ENCODE data around the gene CD81. TPM values are rescaled to one million over a fixed set of nuclear protein-coding genes. Genes with fewer than 3 reads are reported as not detected.
A peak's percentile ranks its signal among the peaks of the same experiment; 100 is the strongest.

Gene CD81
- total RNA-seq, 1 experiment from 2014 or later = 183 TPM

DNA sequence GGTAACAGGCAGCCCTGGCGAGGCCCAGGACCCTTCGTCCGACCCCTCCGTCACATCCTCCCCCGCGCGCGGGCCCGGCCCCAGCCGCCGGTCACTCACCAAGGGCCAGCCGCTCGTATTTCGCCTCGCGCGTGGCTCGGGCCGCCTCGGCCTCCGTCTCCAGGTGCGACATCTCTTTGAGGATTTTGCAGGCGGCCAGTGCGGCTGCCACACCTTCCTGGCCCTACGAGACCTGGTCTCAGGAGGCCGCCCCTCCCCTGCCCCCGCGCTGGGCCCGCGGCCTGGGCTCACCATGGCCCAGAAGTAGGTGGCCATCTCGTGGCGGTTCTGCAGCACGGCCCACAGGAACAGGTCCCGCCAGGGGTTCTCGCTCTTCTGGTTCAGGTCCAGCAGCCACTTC lies 37.5 kb downstream of the CD81 start:
- CTCF ChIA-PET = no interaction called here
- TF ChIP-seq, protein P1, sequence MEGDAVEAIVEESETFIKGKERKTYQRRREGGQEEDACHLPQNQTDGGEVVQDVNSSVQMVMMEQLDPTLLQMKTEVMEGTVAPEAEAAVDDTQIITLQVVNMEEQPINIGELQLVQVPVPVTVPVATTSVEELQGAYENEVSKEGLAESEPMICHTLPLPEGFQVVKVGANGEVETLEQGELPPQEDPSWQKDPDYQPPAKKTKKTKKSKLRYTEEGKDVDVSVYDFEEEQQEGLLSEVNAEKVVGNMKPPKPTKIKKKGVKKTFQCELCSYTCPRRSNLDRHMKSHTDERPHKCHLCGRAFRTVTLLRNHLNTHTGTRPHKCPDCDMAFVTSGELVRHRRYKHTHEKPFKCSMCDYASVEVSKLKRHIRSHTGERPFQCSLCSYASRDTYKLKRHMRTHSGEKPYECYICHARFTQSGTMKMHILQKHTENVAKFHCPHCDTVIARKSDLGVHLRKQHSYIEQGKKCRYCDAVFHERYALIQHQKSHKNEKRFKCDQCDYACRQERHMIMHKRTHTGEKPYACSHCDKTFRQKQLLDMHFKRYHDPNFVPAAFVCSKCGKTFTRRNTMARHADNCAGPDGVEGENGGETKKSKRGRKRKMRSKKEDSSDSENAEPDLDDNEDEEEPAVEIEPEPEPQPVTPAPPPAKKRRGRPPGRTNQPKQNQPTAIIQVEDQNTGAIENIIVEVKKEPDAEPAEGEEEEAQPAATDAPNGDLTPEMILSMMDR (IDR thresholded peaks at IDR 0.05; ENCODE audit: unreplicated experiment) = no peak
- no peak for DNase-seq (ENCODE audit: unreplicated experiment)
- no peaks in the 10 kb centered on the region for H3K27me3 Mint-ChIP-seq (ENCODE audit: insufficient read depth, unreplicated experiment)
- H3K4me1 Mint-ChIP-seq (ENCODE audit: insufficient read depth, unreplicated experiment) = no peaks in the 10 kb centered on the region
- intact Hi-C loops (cut with micrococcal nuclease) = no loop called here
- no TSS peak for BruUV-seq (replicated peaks)
- H3K9me3 Mint-ChIP-seq (ENCODE audit: unreplicated experiment) = no peaks in the 10 kb centered on the region
- no peak overlapping the region for H3K27ac Mint-ChIP-seq (ENCODE audit: low read depth, unreplicated experiment)
- POLR2A ChIA-PET = no interaction called here
- no peaks in the 10 kb centered on the region for H3K36me3 Mint-ChIP-seq (ENCODE audit: insufficient read depth, unreplicated experiment)
- no peak overlapping the region for H3K4me3 Mint-ChIP-seq (ENCODE audit: unreplicated experiment)

DNA sequence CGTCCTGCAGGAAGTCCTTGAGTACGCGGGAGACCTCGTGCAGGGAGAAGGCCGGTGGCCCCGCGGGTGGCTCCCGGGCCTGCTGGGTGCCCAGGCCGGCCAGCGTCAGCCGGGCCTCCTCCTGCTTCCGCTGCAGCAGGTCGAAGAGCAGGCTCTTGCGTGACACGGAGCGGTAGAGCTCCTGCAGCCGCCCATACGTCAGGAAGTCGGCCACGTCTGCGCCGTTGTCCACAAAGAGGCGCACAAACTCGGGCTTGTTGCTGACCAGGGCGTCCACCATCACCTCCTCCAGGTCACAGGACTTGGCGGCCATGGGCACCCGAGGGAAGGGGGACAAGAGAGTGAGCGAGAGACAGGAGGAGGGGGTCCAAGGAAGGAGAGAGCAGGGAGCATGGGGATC lies 38.1 kb downstream of the CD81 start:
- no peaks in the 10 kb centered on the region for H3K9me3 Mint-ChIP-seq (ENCODE audit: unreplicated experiment)
- intact Hi-C loops (cut with micrococcal nuclease) = no loop called here
- no peak for DNase-seq (ENCODE audit: unreplicated experiment)
- ChIA-PET CTCF (interaction anchor here (1.2 kb wide), 1 partner anchor 109 kb away, joined by 9 read pairs; no protein-coding TSS in a partner anchor), POLR2A (no interaction called here)
- no peak overlapping the region for H3K27ac Mint-ChIP-seq (ENCODE audit: low read depth, unreplicated experiment)
- H3K27me3 Mint-ChIP-seq (ENCODE audit: insufficient read depth, unreplicated experiment) = no peaks in the 10 kb centered on the region
- BruUV-seq (replicated peaks) = no TSS peak
- no peaks in the 10 kb centered on the region for H3K36me3 Mint-ChIP-seq (ENCODE audit: insufficient read depth, unreplicated experiment)
- TF ChIP-seq, protein P1 (IDR thresholded peaks at IDR 0.05; ENCODE audit: unreplicated experiment) = no peak
- no peak overlapping the region for H3K4me3 Mint-ChIP-seq (ENCODE audit: unreplicated experiment)
- H3K4me1 Mint-ChIP-seq (ENCODE audit: insufficient read depth, unreplicated experiment) = no peaks in the 10 kb centered on the region

DNA sequence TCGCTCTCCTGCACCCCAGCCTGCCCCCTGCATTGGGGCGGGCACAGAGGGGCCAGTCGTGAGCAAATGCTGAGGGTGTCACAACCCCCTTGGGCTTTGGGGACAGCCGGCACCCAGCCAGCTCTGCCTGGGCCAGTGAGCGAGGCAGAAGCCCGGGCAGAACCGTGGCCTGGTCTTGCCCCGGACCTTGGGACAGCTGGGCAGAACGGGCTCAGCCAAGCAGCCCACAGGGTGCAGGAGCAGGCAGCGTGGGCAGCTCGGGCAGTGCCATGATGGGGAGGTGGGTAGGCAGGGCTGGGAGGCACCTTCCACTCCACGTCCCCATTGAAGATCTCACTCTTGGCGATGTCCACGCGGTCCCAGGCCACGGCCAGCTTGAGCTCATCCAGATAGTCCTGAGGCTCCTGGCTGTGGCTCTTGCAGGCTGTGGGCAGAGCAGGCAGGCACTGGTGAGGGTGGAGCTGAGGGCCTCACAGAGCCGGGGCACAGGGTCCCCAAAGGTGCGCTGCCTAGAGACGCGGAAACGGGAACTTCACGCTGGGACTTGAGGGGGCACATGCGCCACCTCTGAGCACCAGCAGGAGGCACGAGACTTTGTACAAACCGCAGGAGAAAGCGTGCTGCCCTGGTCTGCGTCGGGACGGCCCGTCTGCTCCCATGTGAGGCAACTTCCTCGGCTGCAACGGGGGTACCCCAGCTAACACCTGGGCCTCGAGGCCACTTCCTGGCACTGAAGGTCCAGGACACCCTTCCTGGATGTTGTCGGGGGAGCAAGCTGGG lies 38.7 kb downstream of the CD81 start:
- CTCF ChIA-PET = interaction anchor here (0.5 to 1.2 kb wide), 2 partner anchors 110 to 115 kb away, joined by 4 to 9 read pairs; no protein-coding TSS in a partner anchor
- Mint-ChIP-seq H3K4me3 (ENCODE audit: unreplicated experiment) (no peak overlapping the region), H3K27me3 (ENCODE audit: insufficient read depth, unreplicated experiment) (no peaks in the 10 kb centered on the region), H3K27ac (ENCODE audit: low read depth, unreplicated experiment) (no peak overlapping the region), H3K4me1 (ENCODE audit: insufficient read depth, unreplicated experiment) (no peaks in the 10 kb centered on the region), H3K9me3 (ENCODE audit: unreplicated experiment) (no peaks in the 10 kb centered on the region), H3K36me3 (ENCODE audit: insufficient read depth, unreplicated experiment) (no peaks in the 10 kb centered on the region)
- TF ChIP-seq, protein P1 (IDR thresholded peaks at IDR 0.05; ENCODE audit: unreplicated experiment) = peak; percentile 11
- POLR2A ChIA-PET = interaction anchor here (0.7 kb wide), 1 partner anchor 735 kb away, joined by 3 read pairs; no protein-coding TSS in a partner anchor
- intact Hi-C loops (cut with micrococcal nuclease) = no loop called here
- no peak for DNase-seq (ENCODE audit: unreplicated experiment)
- no TSS peak for BruUV-seq (replicated peaks)

DNA sequence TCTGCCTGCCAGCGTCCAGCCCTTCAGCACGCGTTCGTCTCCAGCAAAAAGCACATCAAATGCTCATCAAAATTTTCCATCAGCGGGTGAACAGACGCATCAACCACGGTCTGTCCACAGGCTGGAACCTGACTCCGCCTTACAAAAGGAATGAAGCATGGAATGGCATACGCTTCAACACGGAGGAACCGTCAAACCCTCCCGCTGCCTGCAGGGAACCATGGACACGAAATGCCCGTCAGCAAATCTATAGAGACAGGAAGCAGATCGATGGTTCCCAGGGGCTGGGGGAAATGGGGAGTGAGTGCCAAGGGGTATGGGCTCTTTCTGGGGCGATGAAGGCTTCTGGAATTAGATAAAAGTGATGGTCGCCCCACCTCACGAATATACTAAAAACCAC lies 39.7 kb downstream of the CD81 start:
- intact Hi-C loops (cut with micrococcal nuclease) = no loop called here
- DNase-seq (ENCODE audit: unreplicated experiment) = no peak
- CTCF ChIA-PET = interaction anchor here (7.5 kb wide), 1 partner anchor 114 kb away, joined by 240 read pairs; the partner anchor contains the start of genes C11orf21 and TSPAN32
- TF ChIP-seq, protein P1 (IDR thresholded peaks at IDR 0.05; ENCODE audit: unreplicated experiment) = no peak
- Mint-ChIP-seq H3K27me3 (ENCODE audit: insufficient read depth, unreplicated experiment) (no peaks in the 10 kb centered on the region), H3K36me3 (ENCODE audit: insufficient read depth, unreplicated experiment) (no peaks in the 10 kb centered on the region), H3K9me3 (ENCODE audit: unreplicated experiment) (no peaks in the 10 kb centered on the region), H3K4me3 (ENCODE audit: unreplicated experiment) (no peak overlapping the region), H3K27ac (ENCODE audit: low read depth, unreplicated experiment) (no peak overlapping the region), H3K4me1 (ENCODE audit: insufficient read depth, unreplicated experiment) (no peaks in the 10 kb centered on the region)
- BruUV-seq (replicated peaks) = no TSS peak
- POLR2A ChIA-PET = interaction anchor here (1.2 kb wide), 1 partner anchor 17 kb away, joined by 3 read pairs; the partner anchor contains the start of gene TSSC4
